GM18867 (cell line): Measurements from ENCODE around the gene LAT.
"Not testable (repeated sequence)": the region's sequence is repeated elsewhere in the genome, so short reads cannot be mapped to it uniquely, and the experiment has no call there.

Experiments
- ATAC-seq: cut with Tn5 transposase; IDR thresholded peaks from one replicate; pipeline ENCODE4 v1.9.1; 2021; ENCODE audit warnings: mild to moderate bottlenecking, moderate library complexity; ENCODE audit not compliant: unreplicated experiment

Gene LAT, protein sequence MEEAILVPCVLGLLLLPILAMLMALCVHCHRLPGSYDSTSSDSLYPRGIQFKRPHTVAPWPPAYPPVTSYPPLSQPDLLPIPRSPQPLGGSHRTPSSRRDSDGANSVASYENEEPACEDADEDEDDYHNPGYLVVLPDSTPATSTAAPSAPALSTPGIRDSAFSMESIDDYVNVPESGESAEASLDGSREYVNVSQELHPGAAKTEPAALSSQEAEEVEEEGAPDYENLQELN

DNA sequence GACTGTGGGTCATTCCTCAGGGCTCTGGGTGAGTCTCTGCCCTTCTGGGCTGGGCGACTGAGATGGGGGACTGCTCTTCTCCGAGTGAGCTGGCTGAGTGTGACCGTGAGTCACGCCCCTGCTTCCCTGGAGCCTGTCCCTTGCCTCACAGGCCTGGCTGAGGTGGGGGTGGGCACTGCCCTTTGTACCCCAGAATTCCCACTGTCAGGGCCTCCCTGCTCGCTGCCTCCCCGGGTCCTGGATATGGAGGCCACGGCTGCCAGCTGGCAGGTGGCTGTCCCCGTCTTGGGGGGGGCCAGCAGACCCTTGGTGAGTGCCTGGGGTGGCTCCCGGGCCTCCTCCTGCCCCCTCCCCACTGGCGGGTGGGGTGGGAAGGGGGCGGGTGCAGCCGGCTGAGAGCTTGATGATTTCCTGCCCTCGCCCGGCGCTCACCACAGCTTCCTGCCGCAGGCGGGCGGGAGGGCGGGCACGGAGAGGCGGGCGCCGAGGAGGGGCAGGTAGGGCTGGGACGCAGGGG is at the start of gene LAT:
Gene LAT, plus strand, starts transcription at position 434 of the 517 bp plus-strand sequence. CDS start 366 bp downstream, outside the sequence.
- ATAC-seq = no peak

DNA sequence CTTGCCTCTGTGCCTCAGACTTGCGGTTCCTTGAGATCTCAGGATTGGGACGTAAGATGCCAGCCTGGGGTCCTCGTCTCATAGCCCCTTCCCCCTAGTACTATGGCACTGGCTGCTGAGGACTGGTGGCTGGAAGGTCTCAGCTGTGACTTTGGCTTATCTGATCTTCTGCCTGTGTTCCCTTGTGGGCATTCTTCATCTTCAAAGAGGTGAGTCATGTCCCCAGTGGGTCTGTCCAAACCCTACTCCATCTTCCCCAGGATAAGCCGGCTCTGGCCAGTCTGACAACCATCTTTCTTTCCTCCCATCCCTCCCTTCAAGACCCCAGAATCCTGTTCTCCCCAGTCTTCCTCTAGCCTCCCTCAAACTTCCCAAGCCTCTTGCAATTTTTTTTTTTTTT is 49.5 kb upstream of the LAT start:
- no peak for ATAC-seq

DNA sequence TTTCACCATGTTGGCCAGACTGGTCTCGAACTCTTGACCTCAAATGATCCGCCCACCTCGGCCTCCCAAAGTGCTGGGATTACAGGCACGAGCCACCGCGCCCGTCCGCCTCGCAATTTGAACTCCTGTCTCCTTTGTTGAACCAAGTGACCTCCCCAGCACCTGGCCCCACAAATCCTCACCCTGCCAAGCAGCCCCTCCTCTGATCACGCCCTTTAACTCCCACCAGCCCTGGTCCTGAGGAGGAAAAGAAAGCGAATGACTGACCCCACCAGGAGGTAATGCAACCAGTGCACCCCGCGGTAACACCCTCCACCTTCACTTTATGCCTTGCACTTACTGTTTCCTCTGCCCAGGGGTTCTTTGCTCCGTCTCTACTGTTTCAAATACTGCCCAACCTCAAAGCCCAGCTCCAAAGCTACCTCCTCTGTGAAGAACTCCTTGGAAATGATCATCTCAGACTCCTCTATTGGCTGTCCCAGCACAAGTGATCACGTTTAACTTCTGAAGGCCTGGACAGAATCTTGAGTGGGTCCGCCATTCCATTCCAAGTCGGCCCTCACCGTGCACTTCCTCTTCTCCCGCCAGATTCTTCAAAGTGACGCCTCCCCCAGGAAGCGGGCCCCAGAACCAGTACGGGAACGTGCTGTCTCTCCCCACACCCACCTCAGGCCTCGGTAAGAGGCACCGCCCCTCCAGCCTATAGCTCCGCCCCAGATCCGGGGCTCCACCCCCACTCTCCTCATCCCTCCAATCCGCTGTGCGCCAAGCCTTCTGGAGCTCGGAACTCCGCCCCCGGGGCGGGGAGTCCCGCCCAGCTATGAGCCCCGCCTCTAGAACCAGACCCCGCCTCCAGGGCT is 48.7 kb upstream of the LAT start:
- ATAC-seq = peak; percentile 61

DNA sequence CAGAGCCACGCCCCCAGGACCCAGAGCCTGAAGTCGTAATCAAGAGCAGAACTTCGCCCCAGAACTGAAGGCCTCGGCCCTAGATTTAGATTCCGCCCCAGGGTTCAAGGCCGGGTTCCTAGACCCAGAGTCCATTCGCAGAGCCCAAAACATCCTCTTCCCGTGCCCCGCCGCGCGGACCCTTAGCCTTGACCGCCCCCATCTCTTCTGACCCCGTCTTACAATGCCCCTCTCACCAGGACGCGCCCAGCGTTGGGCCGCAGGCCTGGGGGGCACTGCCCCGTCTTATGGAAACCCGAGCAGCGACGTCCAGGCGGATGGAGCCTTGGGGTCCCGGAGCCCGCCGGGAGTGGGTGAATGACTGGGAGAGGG is 48.1 kb upstream of the LAT start:
- ATAC-seq = no peak

DNA sequence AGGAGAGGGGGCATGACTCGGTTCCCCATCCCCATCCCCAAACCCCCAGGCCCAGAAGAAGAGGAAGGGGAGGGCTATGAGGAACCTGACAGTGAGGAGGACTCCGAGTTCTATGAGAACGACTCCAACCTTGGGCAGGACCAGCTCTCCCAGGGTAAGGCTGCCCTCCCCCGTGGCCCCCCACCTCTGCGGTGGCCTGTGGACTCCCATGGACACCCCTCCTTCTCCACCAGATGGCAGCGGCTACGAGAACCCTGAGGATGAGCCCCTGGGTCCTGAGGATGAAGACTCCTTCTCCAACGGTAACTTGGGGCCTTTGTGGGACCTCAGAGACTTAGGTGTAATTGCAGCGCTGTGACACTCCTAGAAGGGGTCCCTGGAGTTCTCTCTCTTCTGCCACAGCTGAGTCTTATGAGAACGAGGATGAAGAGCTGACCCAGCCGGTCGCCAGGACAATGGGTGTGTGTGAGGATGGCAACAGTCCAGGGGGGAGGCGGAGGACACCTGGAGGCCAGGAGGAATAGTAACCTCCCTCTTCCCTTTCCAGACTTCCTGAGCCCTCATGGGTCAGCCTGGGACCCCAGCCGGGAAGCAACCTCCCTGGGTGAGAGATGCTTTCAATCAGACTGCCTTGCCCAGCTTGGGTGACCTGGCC is 47.5 kb upstream of the LAT start:
- ATAC-seq = no peak

DNA sequence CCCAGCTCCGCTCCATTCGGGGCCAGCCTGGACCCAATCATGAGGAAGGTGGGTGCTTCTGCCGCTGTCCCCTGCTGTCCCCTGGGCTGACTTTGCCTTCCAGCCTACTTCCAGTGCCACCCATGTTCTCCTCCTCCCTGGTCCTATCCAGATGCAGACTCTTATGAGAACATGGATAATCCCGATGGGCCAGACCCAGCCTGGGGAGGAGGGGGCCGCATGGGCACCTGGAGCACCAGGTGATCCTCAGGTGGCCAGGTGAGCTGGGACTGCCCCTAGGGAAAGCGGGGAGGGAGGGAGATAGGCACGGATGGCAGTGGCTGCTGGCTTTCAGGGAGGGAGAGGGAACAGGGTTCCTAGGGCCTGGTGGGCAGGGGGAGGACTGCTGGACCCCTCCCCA is 46.1 kb upstream of the LAT start:
- no peak for ATAC-seq

DNA sequence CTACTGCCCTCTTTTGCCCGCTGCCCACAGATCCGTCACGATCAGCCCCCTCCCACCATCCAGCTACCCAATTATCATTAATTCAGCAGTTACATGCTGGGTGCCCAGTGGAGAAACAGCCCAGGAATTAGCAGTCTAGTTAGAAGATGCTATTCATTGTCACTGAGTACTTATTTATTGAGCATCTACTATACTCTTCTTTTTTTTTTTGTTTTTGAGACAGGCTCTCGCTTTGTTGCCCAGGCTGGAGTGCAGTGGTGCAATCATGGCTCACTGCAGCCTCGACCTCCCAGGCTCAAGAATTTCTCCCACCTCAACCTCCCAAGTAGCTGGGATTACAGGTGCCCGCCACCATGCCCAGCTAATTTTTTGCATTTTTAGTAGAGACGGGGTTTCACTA is 45.0 kb upstream of the LAT start:
- ATAC-seq = not testable (repeated sequence)

DNA sequence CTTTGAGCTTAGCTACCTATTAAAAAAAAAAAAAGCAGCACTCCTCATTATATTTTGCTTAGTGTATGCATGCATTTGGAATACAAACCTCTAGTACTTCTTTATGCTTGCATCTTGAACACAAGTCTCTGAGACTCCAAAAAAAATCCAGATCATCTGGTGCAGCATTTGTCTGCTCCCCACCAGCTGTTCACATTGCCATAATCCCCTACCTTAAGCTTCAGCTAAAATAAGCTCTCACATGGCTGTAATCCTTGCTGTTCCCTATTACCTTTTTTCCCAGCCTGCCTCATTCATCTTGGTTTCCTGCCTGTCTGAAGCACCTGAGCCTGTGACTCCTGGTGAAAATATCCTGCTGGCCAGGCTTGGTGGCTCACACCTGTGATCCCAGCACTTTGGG is 41.6 kb upstream of the LAT start:
- ATAC-seq = no peak

DNA sequence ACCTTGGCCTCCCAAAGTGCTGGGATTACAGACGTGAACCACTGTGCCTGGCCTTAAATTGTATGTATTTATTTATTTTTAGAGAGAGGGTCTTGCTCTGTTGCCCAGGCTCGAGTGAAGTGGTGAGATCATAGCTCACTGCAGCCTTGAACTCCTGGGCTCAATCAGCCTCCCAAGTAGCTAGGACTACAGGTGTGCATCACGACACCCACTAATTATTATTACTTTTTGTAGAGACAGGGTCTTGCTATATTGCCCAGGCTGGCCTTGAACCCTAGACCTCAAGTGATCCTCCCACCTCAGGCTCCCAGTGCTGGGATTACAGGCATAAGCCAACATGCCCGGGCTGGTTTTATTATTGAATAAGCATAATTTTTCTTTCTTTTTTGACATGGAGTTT is 38.2 kb upstream of the LAT start:
- no peak for ATAC-seq

DNA sequence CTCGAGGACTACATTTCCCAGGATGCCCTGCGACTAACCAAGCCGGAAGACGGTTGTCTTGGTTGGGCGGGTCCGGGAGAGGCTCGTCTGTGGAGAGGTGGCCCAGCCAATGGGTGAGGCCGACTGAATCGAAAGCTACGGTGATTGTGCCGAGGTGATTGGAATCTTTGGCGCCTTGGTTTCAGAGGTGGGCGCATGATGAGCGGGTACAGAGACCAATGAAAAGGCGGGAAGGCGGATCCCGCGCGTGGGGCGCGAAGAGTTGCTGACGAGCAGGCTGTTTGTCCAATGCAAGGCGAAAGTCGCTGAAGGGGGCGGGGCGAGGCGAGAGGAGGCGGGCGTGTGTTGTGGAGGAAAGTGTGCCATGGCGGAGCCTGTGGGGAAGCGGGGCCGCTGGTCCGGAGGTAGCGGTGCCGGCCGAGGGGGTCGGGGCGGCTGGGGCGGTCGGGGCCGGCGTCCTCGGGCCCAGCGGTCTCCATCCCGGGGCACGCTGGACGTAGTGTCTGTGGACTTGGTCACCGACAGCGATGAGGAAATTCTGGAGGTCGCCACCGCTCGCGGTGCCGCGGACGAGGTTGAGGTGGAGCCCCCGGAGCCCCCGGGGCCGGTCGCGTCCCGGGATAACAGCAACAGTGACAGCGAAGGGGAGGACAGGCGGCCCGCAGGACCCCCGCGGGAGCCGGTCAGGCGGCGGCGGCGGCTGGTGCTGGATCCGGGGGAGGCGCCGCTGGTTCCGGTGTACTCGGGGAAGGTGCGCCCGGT is 34.0 kb upstream of the LAT start, which contains the start of gene NFATC2IP:
Gene NFATC2IP, plus strand, starts transcription at position 290 of the 762 bp plus-strand sequence. Its CDS starts 75 bp downstream, at position 365.
- peak; percentile 92 for ATAC-seq

DNA sequence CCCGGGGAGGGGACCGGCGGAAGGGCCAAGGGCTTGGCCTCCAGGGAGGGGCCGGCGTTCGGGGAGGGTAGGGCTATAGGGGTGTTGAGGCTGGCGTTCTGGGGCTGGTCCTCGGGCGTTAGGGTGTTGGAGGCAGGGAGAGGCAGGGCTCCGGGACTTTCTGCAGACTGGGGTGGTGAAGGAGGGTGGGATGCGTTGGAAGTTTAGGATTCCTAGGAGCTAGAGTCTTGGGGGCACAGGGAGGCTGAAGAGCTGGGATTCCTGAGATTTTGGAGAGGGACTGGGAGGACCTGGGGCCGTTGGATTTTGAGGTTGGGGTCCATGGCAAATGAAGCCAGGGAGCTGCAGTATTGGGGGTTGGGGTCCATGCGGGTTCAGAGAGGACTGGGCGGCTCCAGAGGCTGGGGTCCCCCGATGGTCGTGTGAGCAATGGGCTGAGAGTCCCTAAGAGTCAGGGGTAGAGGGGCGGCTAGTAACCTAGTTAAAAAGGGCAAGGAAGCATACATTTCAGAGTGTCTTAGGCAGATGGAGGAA is 33.4 kb upstream of the LAT start:
- ATAC-seq = peak; percentile 29

DNA sequence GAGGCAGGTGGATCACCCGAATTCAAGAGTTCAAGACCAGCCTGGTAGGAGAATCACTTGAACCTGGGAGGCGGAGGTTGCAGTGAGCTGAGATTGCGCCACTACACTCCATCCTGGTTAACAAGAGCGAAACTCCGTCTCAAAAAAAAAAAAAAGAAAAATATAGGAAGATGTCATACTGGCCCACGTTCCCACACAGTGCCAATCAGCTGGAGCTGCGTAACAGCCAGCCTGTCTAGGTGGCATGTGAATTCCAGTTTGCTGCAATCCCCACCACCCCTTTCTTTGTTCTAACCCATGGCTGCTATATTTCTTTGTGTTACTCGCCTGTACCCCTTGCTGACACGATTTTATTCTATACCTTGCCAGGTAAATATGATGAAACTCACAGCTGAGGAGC is 26.6 kb upstream of the LAT start:
- ATAC-seq = no peak

DNA sequence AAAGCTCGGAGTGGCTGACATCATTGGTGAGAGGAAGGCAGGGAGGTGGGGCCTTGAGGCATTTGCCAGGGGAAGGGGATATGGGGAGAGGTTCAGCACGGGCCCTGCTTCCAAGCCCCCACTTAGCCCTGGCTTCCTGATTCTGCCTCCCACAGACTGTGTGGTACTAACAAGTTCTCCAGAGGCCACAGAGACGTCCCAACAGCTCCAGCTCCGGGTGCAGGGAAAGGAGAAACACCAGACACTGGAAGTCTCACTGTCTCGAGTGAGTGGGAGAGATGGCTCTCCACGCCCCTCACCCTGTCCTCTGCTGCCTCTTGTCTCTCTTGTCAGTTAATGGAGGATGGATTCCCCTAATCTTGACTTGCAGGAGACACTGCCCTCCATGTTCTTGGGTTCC is 26.0 kb upstream of the LAT start:
- no peak for ATAC-seq

DNA sequence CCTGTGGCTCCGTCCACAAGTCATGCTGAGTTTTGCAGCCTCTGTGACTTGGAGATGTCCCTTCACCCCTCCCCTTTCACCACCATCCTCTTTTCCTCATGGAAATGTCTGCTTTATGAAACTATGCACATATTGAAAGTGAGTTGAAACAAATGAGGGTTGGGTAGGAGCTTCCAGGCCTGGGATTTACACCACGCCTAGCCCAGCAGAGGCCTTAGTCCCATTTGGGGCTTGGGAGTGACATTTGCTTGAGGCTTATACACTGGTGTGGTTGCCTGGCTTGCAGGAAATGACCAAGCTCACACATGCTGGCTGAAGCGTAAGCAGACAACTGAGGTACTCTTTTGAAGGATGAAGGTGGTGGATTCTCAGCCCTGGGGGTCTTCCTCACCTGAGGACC is 20.8 kb upstream of the LAT start:
- no peak for ATAC-seq

DNA sequence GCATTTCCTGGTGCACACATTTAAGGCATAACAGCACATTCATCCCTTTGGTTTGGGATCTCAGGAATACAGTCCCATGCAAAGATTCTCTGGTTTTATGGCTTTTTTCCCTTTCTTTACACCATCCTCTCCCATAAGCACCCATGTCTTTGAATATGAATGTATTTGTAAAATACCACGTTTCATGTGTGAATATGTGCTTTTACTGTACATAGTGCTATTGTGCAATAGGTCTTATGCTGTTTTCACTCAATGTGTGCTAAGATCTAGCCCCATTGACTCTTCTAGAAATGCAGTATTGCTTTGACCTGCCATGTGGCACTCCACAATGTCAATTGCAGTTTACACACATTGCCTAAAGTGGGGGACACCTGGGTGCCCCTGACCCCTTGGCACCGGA is 20.4 kb upstream of the LAT start:
- ATAC-seq = no peak

DNA sequence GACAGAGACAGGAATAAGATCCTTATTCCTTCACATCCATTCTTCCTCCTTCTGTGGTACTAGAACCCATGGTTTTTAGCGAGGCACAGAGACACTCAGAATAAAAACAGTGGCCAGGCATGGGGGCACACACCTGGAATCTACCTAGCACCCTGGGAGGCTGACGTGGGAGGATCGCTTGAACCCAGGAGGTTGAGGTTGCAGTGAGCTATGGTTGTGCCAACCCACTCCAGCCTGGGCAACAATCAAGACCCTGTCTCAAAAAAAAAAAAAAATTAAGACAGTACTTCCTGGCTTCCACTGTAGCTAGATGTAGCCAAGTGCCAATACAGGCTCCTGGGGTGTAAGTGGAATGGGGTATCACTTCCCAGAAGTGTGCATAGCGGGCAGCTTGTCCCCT is 17.7 kb upstream of the LAT start:
- no peak for ATAC-seq

DNA sequence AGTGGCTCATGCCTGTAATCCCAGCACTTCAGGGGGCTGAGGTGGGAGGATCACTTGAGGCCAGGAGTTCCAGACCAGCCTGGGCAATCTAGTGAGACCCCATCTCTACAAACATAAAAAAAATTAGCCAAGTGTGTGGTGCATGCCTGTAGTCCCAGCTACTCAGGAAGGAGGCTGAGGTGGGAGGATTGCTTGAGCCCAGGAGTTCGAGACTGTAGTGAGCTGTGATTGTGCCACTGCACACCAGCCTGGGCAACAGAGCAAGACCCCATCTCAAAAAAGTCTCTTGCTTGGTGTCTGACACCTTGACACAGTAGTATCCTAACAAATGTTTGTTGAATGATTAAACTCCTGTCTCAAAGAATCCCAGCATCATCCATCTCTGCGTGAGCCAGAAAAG is 15.2 kb upstream of the LAT start:
- ATAC-seq = not testable (repeated sequence)

DNA sequence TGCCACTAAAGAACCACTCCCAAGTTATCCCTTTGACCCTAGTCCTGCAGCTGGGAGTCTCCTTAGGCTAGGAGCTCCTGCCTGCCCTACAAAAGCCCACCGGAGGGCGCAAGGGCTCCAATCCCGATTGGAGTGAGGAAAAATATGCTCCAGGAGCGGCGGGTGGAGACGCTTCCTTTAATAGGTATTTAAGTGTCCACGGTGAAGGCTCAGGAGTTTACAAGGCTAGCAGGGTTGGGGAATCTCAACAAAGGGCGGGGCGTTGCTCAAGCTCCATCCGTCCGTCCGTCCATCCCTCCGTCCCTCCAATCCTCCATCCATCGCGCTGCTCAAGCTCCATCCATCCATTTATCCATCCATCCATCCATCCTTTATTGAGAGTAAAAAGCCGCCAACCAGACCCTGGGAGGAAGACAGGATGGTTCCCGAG is 10.8 kb upstream of the LAT start:
- no peak for ATAC-seq

DNA sequence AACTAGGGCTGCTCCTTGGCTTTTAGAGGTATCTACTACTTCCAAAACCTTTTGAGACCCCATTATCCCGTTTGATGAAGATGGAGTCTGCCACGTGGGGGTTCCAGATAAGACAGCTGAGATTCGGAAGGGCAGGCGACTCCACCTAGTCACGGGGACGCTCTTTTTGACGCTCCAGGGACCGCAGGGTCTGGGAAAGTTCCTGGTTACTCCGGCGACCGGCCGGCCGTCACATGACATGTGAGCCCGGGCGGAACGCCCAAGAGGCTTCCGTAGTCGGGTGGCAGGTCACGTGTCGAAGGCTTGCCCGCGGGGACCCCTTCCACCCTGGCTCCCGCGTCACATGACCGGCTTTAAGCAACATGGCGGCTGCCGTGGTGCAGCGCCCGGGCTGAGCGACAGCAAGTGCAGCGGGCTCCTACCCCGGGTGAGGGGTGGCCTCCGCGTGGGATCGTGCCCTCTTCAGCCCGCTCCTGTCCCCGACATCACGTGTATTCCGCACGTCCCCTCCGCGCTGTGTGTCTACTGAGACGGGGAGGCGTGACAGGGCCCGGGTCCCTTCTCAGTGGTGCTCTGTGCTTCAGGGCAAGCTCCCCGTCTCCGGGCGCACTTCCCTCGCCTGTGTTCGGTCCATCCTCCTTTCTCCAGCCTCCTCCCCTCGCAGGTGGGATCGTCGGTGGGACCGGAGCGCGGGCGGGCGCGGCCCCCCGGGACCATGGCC is 10.3 kb upstream of the LAT start, which contains the start of gene SPNS1:
Gene SPNS1, plus strand, starts transcription at position 342 of the 721 bp plus-strand sequence. Its CDS starts 374 bp downstream, at position 716.
- ATAC-seq = peak; percentile 84

DNA sequence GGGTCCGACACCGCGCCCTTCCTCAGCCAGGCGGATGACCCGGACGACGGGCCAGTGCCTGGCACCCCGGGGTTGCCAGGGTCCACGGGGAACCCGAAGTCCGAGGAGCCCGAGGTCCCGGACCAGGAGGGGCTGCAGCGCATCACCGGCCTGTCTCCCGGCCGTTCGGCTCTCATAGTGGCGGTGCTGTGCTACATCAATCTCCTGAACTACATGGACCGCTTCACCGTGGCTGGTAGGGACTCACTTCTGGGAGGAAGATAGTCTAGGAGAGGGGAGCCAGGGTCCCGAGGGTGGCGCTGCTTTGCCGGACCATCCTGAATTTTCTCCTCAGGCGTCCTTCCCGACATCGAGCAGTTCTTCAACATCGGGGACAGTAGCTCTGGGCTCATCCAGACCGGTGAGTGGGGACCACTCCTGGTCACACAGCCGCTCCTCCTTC is 9.7 kb upstream of the LAT start:
- ATAC-seq = peak; percentile 16
